ENCODE data around the gene DRAM1. TPM values are rescaled to one million over a fixed set of nuclear protein-coding genes. Genes with fewer than 3 reads are reported as not detected.

Gene DRAM1
- total and polyA plus RNA-seq, 4 experiments from 2014 or later: 0.83 to 2.8 (median 2.5) TPM

DNA sequence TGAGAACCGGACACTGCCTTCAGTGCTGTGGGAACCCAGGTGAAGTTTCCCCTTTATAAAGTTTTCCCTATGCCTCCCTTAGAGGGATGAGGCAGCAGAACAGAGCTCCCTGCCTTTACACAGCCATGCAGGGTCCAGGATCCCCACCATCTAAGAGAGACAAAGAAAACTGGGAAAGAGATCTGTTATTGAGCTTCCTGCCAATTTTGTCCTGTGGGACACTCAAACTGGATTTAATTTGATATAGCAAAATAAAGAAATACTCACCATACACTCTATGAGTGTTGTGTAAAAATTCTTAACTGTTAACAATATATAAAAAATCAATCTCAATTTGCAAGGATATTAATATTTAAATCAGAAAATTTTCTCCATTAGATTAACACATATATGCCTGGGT lies 69.9 kb downstream of the DRAM1 start:
- no peaks in the 10 kb centered on the region for H3K36me3 Mint-ChIP-seq
- no peaks in the 10 kb centered on the region for H3K4me1 ChIP-seq (ENCODE audit: insufficient read depth, low read length)
- H3K9me3 ChIP-seq (ENCODE audit: control insufficient read depth in 1 of 2, low read length in 2 of 2): no peaks in the 10 kb centered on the region
- peaks cover 5 to 12% of the 10 kb centered on the region in 2 donors for H3K27me3 Mint-ChIP-seq
- no peaks in the 10 kb centered on the region for H3K27me3 ChIP-seq (ENCODE audit: insufficient read depth, low read length)
- H3K4me1 Mint-ChIP-seq: no peaks in the 10 kb centered on the region
- H3K27ac Mint-ChIP-seq: no peak overlapping the region
- no peak overlapping the region for H3K4me3 ChIP-seq (ENCODE audit: low read length in 2 of 2)
- no peak overlapping the region for H3K4me3 Mint-ChIP-seq
- no peaks in the 10 kb centered on the region for H3K36me3 ChIP-seq (ENCODE audit: insufficient read depth, low read length)
- peaks cover 0 to 1% (median 0%) of the 10 kb centered on the region in 8 donors for H3K9me3 Mint-ChIP-seq
- H3K27ac ChIP-seq (ENCODE audit: low read depth, low read length): no peak overlapping the region
- ChIA-PET POLR2A (ENCODE audit: partially characterized antibody) (no interaction called here), CTCF (ENCODE audit: partially characterized antibody) (no interaction called here)
- DNase-seq: no peak
- intact Hi-C loops (cut with micrococcal nuclease): no loop called here

DNA sequence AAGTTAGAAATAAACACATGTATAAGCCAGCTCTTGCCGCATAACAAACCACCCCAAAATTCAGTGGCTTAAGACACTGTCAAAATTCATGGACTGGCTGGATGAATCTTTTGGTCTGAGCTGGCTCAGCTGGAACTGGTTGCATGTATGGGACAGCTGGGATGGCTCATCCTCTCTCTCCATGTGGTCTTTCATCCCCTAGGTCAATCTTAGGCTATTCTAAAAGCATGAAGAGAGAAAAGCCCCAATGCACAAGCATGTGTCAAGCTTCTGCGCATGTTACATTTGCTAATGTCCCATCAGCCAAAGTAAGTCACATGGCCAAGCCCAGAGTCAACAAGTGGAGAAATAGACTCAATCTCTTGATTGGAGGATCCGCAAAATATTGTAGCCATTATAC lies 71.0 kb downstream of the DRAM1 start:
- CTCF ChIA-PET (ENCODE audit: partially characterized antibody): no interaction called here
- DNase-seq: no peak
- Histone ChIP-seq H3K27me3 (ENCODE audit: insufficient read depth, low read length) (no peaks in the 10 kb centered on the region), H3K36me3 (ENCODE audit: insufficient read depth, low read length) (no peaks in the 10 kb centered on the region), H3K4me3 (ENCODE audit: low read length in 2 of 2) (no peak overlapping the region), H3K27ac (ENCODE audit: low read depth, low read length) (no peak overlapping the region), H3K4me1 (ENCODE audit: insufficient read depth, low read length) (no peaks in the 10 kb centered on the region), H3K9me3 (ENCODE audit: control insufficient read depth in 1 of 2, low read length in 2 of 2) (no peaks in the 10 kb centered on the region)
- Mint-ChIP-seq H3K4me3 (no peak overlapping the region), H3K27ac (no peak overlapping the region), H3K9me3 (peaks cover 0 to 1% (median 0%) of the 10 kb centered on the region in 8 donors), H3K4me1 (no peaks in the 10 kb centered on the region), H3K27me3 (peaks cover 5 to 12% of the 10 kb centered on the region in 2 donors), H3K36me3 (no peaks in the 10 kb centered on the region)
- POLR2A ChIA-PET (ENCODE audit: partially characterized antibody): no interaction called here
- intact Hi-C loops (cut with micrococcal nuclease): no loop called here

DNA sequence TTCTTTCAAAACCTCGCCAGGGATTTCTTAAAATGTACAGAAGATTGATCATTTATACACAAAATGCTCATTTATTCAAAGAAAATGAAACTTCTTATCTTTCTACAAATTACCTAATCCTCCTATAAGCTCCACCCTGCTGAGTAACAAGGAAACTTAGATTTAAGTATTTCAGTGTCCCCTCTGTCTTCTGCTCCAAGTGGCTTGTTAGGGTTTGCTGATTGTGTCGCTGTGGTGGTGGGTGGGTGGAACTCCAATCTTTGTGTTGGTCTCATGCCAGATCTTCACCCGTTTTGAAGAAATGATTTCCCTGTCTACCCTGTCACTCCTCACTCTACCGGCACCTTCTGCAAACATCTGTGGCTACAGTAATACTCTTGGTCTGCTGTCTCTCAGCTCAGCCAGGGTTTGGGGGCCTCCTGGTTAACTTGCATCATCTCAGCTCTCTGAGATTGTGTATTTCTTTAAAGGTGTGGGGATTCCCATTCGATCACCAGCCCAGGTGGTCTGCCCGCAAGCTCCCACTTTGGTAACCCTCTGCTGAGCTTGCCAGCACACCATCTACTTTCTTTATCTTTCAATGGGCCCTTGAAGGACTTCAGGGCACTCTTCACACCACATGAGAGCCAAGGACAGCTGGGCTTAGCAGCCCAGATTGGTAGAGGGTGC lies 73.8 kb downstream of the DRAM1 start:
- H3K9me3 Mint-ChIP-seq: peaks cover 0 to 2% (median 0%) of the 10 kb centered on the region in 8 donors
- H3K36me3 ChIP-seq (ENCODE audit: insufficient read depth, low read length): no peaks in the 10 kb centered on the region
- H3K27me3 Mint-ChIP-seq: peaks cover 3 to 5% of the 10 kb centered on the region in 2 donors
- DNase-seq: no peak
- H3K4me1 Mint-ChIP-seq: no peaks in the 10 kb centered on the region
- H3K27ac Mint-ChIP-seq: no peak overlapping the region
- H3K4me1 ChIP-seq (ENCODE audit: insufficient read depth, low read length): no peaks in the 10 kb centered on the region
- H3K27ac ChIP-seq (ENCODE audit: low read depth, low read length): no peak overlapping the region
- CTCF ChIA-PET (ENCODE audit: partially characterized antibody): interaction anchor here (1.6 kb wide), 1 partner anchor 12 kb away, joined by 9 read pairs; no protein-coding TSS in a partner anchor
- intact Hi-C loops (cut with micrococcal nuclease): no loop called here
- no peaks in the 10 kb centered on the region for H3K27me3 ChIP-seq (ENCODE audit: insufficient read depth, low read length)
- H3K4me3 ChIP-seq (ENCODE audit: low read length in 2 of 2): no peak overlapping the region
- H3K4me3 Mint-ChIP-seq: no peak overlapping the region
- H3K36me3 Mint-ChIP-seq: no peaks in the 10 kb centered on the region
- POLR2A ChIA-PET (ENCODE audit: partially characterized antibody): no interaction called here
- no peaks in the 10 kb centered on the region for H3K9me3 ChIP-seq (ENCODE audit: control insufficient read depth in 1 of 2, low read length in 2 of 2)

DNA sequence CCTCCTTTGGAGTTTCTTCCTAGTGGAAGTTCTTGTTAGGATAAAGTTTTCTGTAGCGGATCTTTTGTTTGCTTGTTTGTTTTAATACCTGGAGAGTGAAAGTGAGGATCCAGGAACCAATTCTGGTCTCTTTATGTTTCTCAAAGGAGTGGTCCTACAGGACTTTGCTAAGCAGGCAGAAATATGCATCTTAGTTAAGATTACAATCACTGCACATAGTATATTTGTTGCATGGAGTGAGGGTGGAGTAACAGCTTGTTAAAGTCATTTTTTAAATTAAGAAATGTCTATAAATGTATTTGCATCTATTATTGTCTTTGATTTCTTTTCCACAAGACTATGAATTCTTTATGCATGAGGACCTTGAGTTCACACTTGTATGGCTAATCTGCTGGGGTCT lies 76.7 kb downstream of the DRAM1 start:
- Histone ChIP-seq H3K9me3 (ENCODE audit: control insufficient read depth in 1 of 2, low read length in 2 of 2) (no peaks in the 10 kb centered on the region), H3K27me3 (ENCODE audit: insufficient read depth, low read length) (no peaks in the 10 kb centered on the region), H3K4me1 (ENCODE audit: insufficient read depth, low read length) (no peaks in the 10 kb centered on the region), H3K4me3 (ENCODE audit: low read length in 2 of 2) (no peak overlapping the region), H3K27ac (ENCODE audit: low read depth, low read length) (no peak overlapping the region), H3K36me3 (ENCODE audit: insufficient read depth, low read length) (no peaks in the 10 kb centered on the region)
- ChIA-PET POLR2A (ENCODE audit: partially characterized antibody) (no interaction called here), CTCF (ENCODE audit: partially characterized antibody) (no interaction called here)
- DNase-seq: no peak
- Mint-ChIP-seq H3K9me3 (peaks cover 0 to 6% (median 2%) of the 10 kb centered on the region in 8 donors), H3K4me1 (no peaks in the 10 kb centered on the region), H3K4me3 (no peak overlapping the region), H3K27ac (no peak overlapping the region), H3K36me3 (no peaks in the 10 kb centered on the region), H3K27me3 (peaks cover 1 to 3% of the 10 kb centered on the region in 2 donors)
- intact Hi-C loops (cut with micrococcal nuclease): no loop called here

DNA sequence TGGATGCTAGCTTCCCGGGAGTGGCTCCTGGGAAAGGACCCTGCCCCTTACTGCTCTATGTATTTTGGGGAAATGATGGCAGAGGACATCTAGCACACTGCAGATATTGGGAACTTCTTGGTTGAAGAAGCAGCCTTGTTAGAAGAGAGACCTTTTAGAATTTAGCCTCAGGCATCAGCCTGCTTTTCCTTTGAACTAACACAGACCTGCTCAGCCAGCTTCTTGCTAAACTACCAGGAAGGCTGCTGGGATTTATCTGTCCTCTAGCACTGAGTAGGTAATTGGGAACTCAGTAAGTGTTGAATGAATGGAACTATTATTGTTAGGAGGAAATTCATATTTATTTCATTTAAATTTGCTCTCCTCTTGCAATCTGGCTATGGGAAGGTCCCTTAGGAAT lies 77.3 kb downstream of the DRAM1 start:
- no peaks in the 10 kb centered on the region for H3K4me1 ChIP-seq (ENCODE audit: insufficient read depth, low read length)
- H3K9me3 Mint-ChIP-seq: peaks cover under 1 to 10% (median 4%) of the 10 kb centered on the region in 8 donors
- intact Hi-C loops (cut with micrococcal nuclease): no loop called here
- peak overlapping the region in 1 of 7 donors; percentile 24 for H3K27ac Mint-ChIP-seq
- H3K36me3 Mint-ChIP-seq: peaks cover 0 to under 1% of the 10 kb centered on the region in 2 donors
- H3K27me3 ChIP-seq (ENCODE audit: insufficient read depth, low read length): no peaks in the 10 kb centered on the region
- no peaks in the 10 kb centered on the region for H3K4me1 Mint-ChIP-seq
- ChIA-PET POLR2A (ENCODE audit: partially characterized antibody) (no interaction called here), CTCF (ENCODE audit: partially characterized antibody) (no interaction called here)
- DNase-seq: no peak
- H3K27ac ChIP-seq (ENCODE audit: low read depth, low read length): no peak overlapping the region
- H3K9me3 ChIP-seq (ENCODE audit: control insufficient read depth in 1 of 2, low read length in 2 of 2): no peaks in the 10 kb centered on the region
- peaks cover 1 to 3% of the 10 kb centered on the region in 2 donors for H3K27me3 Mint-ChIP-seq
- H3K4me3 Mint-ChIP-seq: no peak overlapping the region
- H3K4me3 ChIP-seq (ENCODE audit: low read length in 2 of 2): no peak overlapping the region
- no peaks in the 10 kb centered on the region for H3K36me3 ChIP-seq (ENCODE audit: insufficient read depth, low read length)

DNA sequence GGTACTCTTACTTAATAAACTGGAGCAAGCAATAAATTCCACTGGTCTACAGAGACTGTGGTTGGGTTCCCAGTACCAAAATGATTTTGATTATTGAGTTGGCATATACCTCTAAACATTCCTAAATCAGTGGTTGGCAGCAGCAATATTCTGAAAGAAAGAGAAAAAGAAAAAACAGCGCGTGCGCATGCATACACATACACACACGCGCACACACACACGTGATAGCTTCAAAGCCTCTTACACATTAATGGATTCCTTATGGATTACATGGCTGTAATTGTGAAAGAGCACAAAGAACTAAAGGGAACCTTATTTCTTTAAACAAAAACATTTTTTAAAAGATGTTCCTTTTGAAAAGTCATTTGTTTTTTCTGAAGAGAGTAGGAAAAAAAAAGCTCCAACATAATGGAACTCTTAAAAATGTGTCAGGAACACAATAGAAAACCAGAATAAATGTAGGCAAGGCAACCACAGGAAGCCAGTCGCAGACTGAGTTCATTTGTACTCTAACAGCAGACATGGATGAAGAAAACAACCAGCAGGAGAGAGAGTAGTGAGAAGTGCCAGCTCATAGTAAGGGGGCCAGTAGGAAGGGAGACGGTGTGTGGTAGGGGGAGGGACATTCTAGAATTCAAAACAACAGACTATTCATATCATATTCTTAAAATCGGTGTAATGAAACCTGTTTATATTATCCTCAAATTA lies 80.0 kb downstream of the DRAM1 start:
- peaks cover 1 to 3% of the 10 kb centered on the region in 2 donors for H3K27me3 Mint-ChIP-seq
- peaks cover 4 to 12% (median 9%) of the 10 kb centered on the region in 8 donors for H3K9me3 Mint-ChIP-seq
- DNase-seq: no peak
- intact Hi-C loops (cut with micrococcal nuclease): no loop called here
- no peaks in the 10 kb centered on the region for H3K36me3 ChIP-seq (ENCODE audit: insufficient read depth, low read length)
- no peak overlapping the region for H3K27ac ChIP-seq (ENCODE audit: low read depth, low read length)
- no peak overlapping the region for H3K27ac Mint-ChIP-seq
- H3K27me3 ChIP-seq (ENCODE audit: insufficient read depth, low read length): no peaks in the 10 kb centered on the region
- H3K4me3 ChIP-seq (ENCODE audit: low read length in 2 of 2): no peak overlapping the region
- H3K4me3 Mint-ChIP-seq: no peak overlapping the region
- no peaks in the 10 kb centered on the region for H3K9me3 ChIP-seq (ENCODE audit: control insufficient read depth in 1 of 2, low read length in 2 of 2)
- ChIA-PET CTCF (ENCODE audit: partially characterized antibody) (interaction anchor here (1.9 kb wide), 1 partner anchor 18 kb away, joined by 5 read pairs; no protein-coding TSS in a partner anchor), POLR2A (ENCODE audit: partially characterized antibody) (no interaction called here)
- peaks cover 0 to 3% of the 10 kb centered on the region in 2 donors for H3K36me3 Mint-ChIP-seq
- no peaks in the 10 kb centered on the region for H3K4me1 ChIP-seq (ENCODE audit: insufficient read depth, low read length)
- no peaks in the 10 kb centered on the region for H3K4me1 Mint-ChIP-seq

DNA sequence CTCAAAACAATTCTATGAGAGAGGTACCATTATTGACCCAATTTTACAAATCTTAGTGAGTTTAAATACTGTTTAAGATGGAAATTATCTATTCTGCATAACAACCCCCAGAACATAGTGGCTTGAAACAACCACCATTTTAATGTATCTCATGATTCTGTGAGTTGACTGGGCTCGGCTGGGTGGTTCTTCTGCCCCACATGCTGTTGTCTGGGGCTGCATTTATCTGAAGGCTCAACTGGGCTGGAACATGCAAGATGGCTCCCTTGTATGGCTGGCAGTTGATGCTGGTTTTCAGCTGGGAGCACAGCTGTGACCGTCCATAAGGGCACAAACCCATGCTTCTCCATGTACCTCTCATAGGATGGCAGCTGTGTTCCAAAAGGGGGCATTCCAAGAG lies 82.2 kb downstream of the DRAM1 start:
- intact Hi-C loops (cut with micrococcal nuclease): no loop called here
- peaks cover 4 to 12% (median 8%) of the 10 kb centered on the region in 8 donors for H3K9me3 Mint-ChIP-seq
- Histone ChIP-seq H3K4me3 (ENCODE audit: low read length in 2 of 2) (no peak overlapping the region), H3K4me1 (ENCODE audit: insufficient read depth, low read length) (no peaks in the 10 kb centered on the region), H3K36me3 (ENCODE audit: insufficient read depth, low read length) (no peaks in the 10 kb centered on the region), H3K27me3 (ENCODE audit: insufficient read depth, low read length) (no peaks in the 10 kb centered on the region), H3K9me3 (ENCODE audit: control insufficient read depth in 1 of 2, low read length in 2 of 2) (no peaks in the 10 kb centered on the region), H3K27ac (ENCODE audit: low read depth, low read length) (no peak overlapping the region)
- no peak for DNase-seq
- no peaks in the 10 kb centered on the region for H3K4me1 Mint-ChIP-seq
- H3K27ac Mint-ChIP-seq: no peak overlapping the region
- peaks cover 0 to 1% of the 10 kb centered on the region in 2 donors for H3K27me3 Mint-ChIP-seq
- CTCF ChIA-PET (ENCODE audit: partially characterized antibody): no interaction called here
- POLR2A ChIA-PET (ENCODE audit: partially characterized antibody): no interaction called here
- peaks cover 3% of the 10 kb centered on the region in 2 donors for H3K36me3 Mint-ChIP-seq
- no peak overlapping the region for H3K4me3 Mint-ChIP-seq

Data from CD4-positive, alpha-beta memory T cell (primary cell).